K562 (cell line): Measurements from ENCODE around the gene PRRT2. TPM values are rescaled to one million over a fixed set of nuclear protein-coding genes. Genes with fewer than 3 reads are reported as not detected.

Experiments
- C11orf30 ChIP-seq: fragments of 450-650 bp; IDR thresholded peaks from 2 replicates; pipeline ENCODE4 v1.6.1; 2016; ENCODE audit warnings: low read depth, mild to moderate bottlenecking
- CAMTA2 ChIP-seq: fragments of 250-450 bp; sonication (Bioruptor Pico); conservative IDR thresholded peaks from 2 replicates; pipeline ENCODE4 v1.5.1; 2022
- CREB3L1 ChIP-seq: fragments of 450-650 bp; IDR thresholded peaks from 2 replicates; pipeline ENCODE4 v1.6.1; 2014; ENCODE audit warnings: low read depth, mild to moderate bottlenecking, moderate library complexity, borderline replicate concordance
- GABPB1 ChIP-seq: sonication (generic); formaldehyde crosslinking; IDR thresholded peaks from 2 replicates; pipeline ENCODE4 v1.8.0; 2022; ENCODE audit warnings: mild to moderate bottlenecking, missing genetic modification reagents
- GTF2B ChIP-seq: IDR thresholded peaks from 2 replicates; pipeline ENCODE4 v1.6.1; 2011; ENCODE audit not compliant: insufficient read length; ENCODE audit errors: extremely low read depth
- KDM1A ChIP-seq, 2 experiments: fragments of 450-650 bp; IDR thresholded peaks; 2 replicates each; pipeline ENCODE4 v1.6.1; 2016; ENCODE audit warnings: mild to moderate bottlenecking in 2 of 2
- MTA3 ChIP-seq: fragments of 450-650 bp; formaldehyde crosslinking; IDR thresholded peaks from 2 replicates; pipeline ENCODE4 v1.6.1; 2017; ENCODE audit warnings: mild to moderate bottlenecking, borderline replicate concordance
- NFE2 ChIP-seq: IDR thresholded peaks from 2 replicates; pipeline ENCODE4 v1.6.1; 2014; ENCODE audit warnings: antibody characterized with exemption, low read depth
- NR0B1 ChIP-seq: fragments of 450-650 bp; IDR thresholded peaks from one replicate; pipeline ENCODE4 v1.6.1; 2018; ENCODE audit warnings: mild to moderate bottlenecking, moderate library complexity; ENCODE audit not compliant: partially characterized antibody
- PHF8 ChIP-seq: fragments of 200-600 bp; sonication (generic); IDR thresholded peaks from 2 replicates; pipeline ENCODE4 v1.6.1; 2012; ENCODE audit warnings: mixed run types, mild to moderate bottlenecking, inconsistent platforms, low read length, moderate library complexity, borderline replicate concordance
- PPARD ChIP-seq: fragments of 250-450 bp; sonication (Bioruptor Pico); IDR thresholded peaks from 2 replicates; pipeline ENCODE4 v1.8.0; 2022; ENCODE audit warnings: inconsistent platforms, mild to moderate bottlenecking, moderate library complexity
- PTBP1 ChIP-seq: fragments of 200-400 bp; formaldehyde crosslinking; IDR thresholded peaks from 2 replicates; pipeline ENCODE4 v1.6.1; 2017; ENCODE audit warnings: low read depth, low read length
- SMARCC2 ChIP-seq: fragments of 450-650 bp; IDR thresholded peaks from 2 replicates; pipeline ENCODE4 v1.6.1; 2017; ENCODE audit warnings: antibody characterized with exemption, moderate library complexity, mild to moderate bottlenecking, low read depth
- TFAP4 ChIP-seq: sonication (generic); formaldehyde crosslinking; IDR thresholded peaks from 2 replicates; pipeline ENCODE4 v1.8.0; 2022; ENCODE audit warnings: missing genetic modification reagents, mild to moderate bottlenecking, moderate library complexity, borderline replicate concordance
- ZBTB26 ChIP-seq: fragments of 450-650 bp; formaldehyde crosslinking; IDR thresholded peaks from 2 replicates; pipeline ENCODE4 v1.4.0; 2022; ENCODE audit warnings: missing genetic modification characterization
- ZBTB7A ChIP-seq: IDR thresholded peaks from 2 replicates; pipeline ENCODE4 v1.6.1; 2011; ENCODE audit warnings: low read depth, mild to moderate bottlenecking, low read length, moderate library complexity, borderline replicate concordance; ENCODE audit not compliant: control insufficient read depth
- ZKSCAN1 ChIP-seq: fragments of 150-350 bp; IDR thresholded peaks from 2 replicates; pipeline ENCODE4 v1.6.1; 2016; ENCODE audit warnings: low read depth, low read length
- ZKSCAN8 ChIP-seq: fragments of 200-800 bp; sonication (Bioruptor generic); IDR thresholded peaks from 2 replicates; pipeline ENCODE4 v1.6.1; 2016; ENCODE audit warnings: missing genetic modification characterization, missing compliant biosample characterization
- ZNF12 ChIP-seq: sonication (generic); formaldehyde crosslinking; IDR thresholded peaks from 2 replicates; pipeline ENCODE4 v1.4.0; 2020; ENCODE audit warnings: mild to moderate bottlenecking, missing genetic modification reagents
- ZNF174 ChIP-seq: fragments of 250-450 bp; sonication (Bioruptor Pico); IDR thresholded peaks from 2 replicates; pipeline ENCODE4 v1.4.0; 2020; ENCODE audit warnings: mild to moderate bottlenecking
- ZNF324 ChIP-seq: fragments of 250-450 bp; sonication (Bioruptor Pico); IDR thresholded peaks from 2 replicates; pipeline ENCODE4 v1.4.0; 2020; ENCODE audit warnings: mild to moderate bottlenecking
- ZNF696 ChIP-seq: fragments of 250-450 bp; sonication (Bioruptor Pico); conservative IDR thresholded peaks from 2 replicates; pipeline ENCODE4 v1.4.0; 2020; ENCODE audit warnings: mild to moderate bottlenecking, moderate library complexity
- ZNF764 ChIP-seq: fragments of 250-450 bp; sonication (Bioruptor Pico); IDR thresholded peaks from 2 replicates; pipeline ENCODE4 v1.4.0; 2020; ENCODE audit warnings: low read depth, mild to moderate bottlenecking, moderate library complexity
- polyA plus RNA-seq, 8 experiments: library from polyadenylated mRNA; depleted of rRNA in 4 of 8; stranded (reverse) in 5 of 8; unstranded in 3 of 8; fragments of >200 nt; fragmentation: Nextera tagmentation in 2 of 8; fragmentation: Illumina TruSeq in 1 of 8; extraction: Ambion mirVana in 2 of 8; extraction: Trizol in 1 of 8; gene quantifications; 2 replicates each; pipeline versions ENCODE4 v1.2.1 to v1.2.3, GENCODE V29; 2011 to 2014; ENCODE audit warnings: inconsistent platforms in 1 of 8, missing spikeins in 1 of 8
- total RNA-seq, 7 experiments: library from RNA; depleted of rRNA in 6 of 7; stranded (reverse); fragments of >200 nt in 6 of 7; fragmentation: Illumina TruSeq in 2 of 7; extraction: Trizol in 2 of 7; gene quantifications; 2 replicates each; pipeline versions ENCODE4 v1.2.1 to v1.2.3, GENCODE V29; 2011 to 2021; ENCODE audit warnings: low replicate concordance in 1 of 7

Gene PRRT2
- total and polyA plus RNA-seq, 9 of the 15 experiments (the other 6 are each of a cell fraction or from before 2014, with no cell fraction given), result 0.11 to 1.0 (median 0.42) TPM; not detected in 2

GRCh38 chr16:29825145-29826044, 13.4 kb downstream of the PRRT2 start (continued):
- TF ChIP-seq CREB3L1 (no peak), GTF2B (no peak), MTA3 (no peak), ZNF174 (CRISPR knock-in tag) (no peak), SMARCC2 (no peak), PHF8 (no peak), ZBTB7A (peak; percentile 45; the same call in 1 of the 2 replicates), NFE2 (peak; percentile 77), TFAP4 (peak; percentile 39; the same call in 1 of the 2 replicates), ZKSCAN8 (CRISPR knock-in tag) (no peak), ZNF696 (CRISPR knock-in tag) (no peak), NR0B1 (no peak), C11orf30 (peak; percentile 72), ZNF12 (CRISPR knock-in tag) (no peak), GABPB1 (CRISPR knock-in tag) (no peak), CAMTA2 (no peak), ZBTB26 (CRISPR knock-in tag) (no peak), ZNF764 (CRISPR knock-in tag) (no peak), PPARD (CRISPR knock-in tag) (no peak), PTBP1 (no peak), KDM1A (IDR thresholded peaks at IDR 0.05) (peak in 1 of 2 experiments; percentile 15; a peak in 1 of 4 replicates), ZNF324 (CRISPR knock-in tag) (no peak), ZKSCAN1 (no peak)
